8988T (cell line): ENCODE measurements around the gene FRMD3.

Source experiments
- DNase-seq: peaks from one replicate; pipeline ENCODE4 v3.0.0; 2011

The FRMD3 gene

DNA sequence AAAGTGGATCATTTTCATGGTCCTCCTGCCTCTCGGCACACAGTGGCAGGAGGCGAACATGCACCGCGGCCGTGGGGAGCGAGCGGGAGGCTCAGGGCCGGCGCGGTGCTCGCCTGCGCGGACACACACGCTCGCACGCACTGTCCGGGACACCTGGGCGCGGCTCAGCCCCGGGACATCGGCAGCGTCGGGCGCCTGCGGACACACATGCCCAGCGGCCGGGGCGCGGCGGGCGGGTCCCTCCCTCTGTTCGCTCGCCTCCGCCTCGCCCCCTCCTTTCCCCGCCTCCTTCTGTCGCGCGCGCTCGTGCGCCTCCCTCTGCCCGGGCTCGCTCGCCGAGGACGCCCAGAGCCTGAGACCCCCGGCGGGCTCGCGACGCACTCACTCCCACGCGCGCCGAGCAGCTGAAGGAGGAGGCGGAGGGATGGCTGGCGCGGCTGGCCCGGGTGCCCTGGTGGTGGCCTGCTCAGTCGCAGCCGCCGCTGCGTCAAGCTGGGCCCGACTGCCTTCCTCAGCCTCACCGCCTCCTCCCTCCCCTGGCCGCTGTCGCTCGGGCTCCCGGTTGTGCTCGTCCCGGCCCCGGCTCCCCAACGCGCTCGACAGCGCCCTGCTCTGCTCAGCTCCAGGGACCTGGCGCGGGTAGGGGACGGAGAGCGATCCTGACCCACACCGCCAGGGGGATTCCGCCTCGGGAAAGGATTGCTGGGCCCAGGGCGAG lies at the start of gene FRMD3:
Gene FRMD3 (minus strand): TSS at position 230 of the 718 bp plus-strand sequence. CDS start 170 bp downstream, at position 60.
- DNase-seq: peak; percentile 85

DNA sequence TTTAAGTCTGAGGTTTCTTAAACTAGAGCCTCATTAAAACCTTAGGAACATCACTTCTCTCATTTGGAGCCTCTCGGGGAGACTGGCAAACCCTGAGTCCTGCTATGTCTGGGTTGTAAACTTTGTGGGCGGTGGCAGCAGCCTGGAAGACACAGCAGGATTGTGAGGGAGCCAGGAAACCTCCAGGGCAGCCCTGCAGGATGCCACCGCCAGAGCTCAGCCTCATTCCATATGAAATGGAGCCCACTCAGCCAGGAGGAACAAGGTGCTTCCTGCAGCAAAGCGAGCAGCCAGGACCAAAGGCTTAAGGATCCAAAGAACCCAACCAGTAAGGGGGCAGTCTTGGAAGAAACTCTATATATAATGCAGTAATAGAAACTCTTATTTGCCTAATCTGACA lies 46.8 kb upstream of the FRMD3 start:
- no peak for DNase-seq

DNA sequence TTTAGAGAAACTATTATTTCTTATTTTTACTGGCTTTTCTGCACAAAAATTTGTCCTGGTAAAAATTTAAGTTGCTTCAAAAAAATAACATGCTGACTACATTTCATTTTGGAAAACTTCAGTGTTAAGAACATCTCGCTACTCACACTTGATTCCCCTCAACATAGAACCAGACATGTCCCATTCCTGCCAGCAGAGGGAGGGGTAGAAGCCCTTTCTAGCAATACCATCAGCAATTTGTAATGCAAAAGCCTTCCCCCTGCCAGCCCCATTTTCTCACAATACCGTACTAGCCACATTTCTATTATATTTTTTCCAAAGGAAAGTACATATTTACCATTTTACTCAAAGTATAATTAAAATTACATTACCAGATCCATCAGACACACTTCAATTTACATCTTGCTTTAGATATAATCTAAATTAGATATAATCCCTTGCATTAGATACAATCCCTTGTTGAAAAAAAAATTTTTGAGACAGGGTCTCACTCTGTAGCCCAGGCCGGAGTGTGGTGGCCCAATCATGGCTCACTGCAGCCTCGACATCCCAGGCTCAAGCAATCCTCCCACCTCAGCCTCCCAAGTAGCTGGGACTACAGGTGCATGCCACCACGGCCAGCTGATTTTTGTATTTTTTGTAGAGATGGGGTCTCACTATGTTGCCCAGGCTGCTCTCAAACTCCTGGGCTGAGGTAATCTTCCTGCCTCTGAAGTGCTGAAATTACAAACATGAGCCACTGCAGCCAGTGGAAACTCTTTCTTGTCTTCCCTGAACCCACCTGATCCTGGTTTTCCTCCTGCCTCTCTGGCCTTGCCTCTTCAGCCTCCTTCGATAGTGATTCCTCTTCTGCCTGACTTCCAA lies 45.2 kb upstream of the FRMD3 start:
- DNase-seq: peak; percentile 31

DNA sequence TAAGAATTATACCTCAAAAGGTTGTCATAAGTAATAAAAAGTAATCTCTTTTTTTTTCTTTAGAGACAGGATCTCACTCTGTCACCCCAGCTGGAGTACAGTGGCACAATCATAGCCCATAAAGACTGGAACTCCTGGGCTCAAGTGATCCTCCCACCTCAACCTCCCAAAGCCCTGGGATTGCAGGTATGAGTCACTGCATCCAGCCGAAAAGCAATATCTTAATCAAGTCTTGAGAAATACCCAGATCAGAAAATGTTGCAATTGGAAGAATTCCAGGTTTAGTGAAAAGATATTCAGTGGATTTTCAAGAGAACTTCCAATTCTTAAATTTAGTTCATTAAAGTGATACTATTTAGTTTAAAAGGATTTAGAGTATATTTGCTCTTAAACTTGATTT lies 43.8 kb upstream of the FRMD3 start:
- DNase-seq: no peak

DNA sequence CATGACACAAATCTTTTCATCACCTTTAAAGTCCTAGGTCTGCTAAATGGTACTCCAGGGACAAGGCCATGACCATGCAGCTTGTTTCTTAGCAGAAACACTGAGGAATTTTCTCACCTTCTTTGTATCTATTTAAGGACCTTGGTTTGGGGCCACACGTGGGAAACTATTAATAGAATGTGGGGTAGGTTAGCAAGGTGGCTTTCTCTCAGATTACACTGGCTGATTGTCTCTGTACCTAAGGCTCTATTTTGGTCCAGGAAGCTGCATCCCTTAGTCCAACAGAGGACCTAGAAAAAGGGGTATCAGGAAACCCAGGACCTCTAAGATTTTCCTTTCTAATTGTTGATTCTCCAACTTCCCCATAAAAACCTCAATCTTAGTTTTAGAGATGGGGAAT lies 36.3 kb upstream of the FRMD3 start:
- DNase-seq: no peak

DNA sequence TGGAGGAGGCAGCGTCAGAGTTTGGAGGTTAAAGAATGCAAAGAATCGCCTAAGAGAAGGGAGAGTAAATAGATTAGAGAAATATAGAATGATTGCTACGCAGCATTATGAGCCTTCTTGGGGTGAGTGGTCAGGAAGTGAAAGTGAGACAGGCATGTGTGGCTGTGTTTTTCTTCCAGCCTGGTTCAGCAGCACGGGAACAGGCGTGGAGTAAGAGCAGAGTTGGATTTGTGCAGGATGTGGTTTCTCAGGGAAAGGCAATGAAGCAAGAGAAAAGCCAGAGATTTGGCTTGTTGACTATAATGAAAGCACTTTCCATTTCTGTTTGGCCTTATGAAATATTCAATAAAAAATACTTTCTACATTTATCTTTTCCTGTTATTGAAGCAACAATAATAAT lies 34.3 kb upstream of the FRMD3 start:
- no peak for DNase-seq

DNA sequence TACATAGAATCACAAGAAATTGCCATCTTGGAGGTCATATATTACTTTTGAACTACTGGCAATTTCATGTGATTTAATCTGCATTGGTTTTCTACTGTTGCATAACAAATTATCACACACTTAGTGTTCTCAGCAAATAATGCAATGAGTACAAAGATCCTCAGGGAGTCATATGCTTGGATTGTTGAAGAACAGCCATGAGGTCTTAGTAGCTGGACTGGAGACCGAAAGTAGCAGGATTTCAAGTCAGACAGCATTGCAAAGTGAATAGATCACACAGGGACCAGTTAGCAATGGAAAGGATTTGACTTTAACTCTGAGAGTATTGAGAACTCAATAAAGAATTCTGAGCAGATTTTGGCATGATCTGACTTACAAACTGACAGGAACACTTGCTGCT lies 32.2 kb upstream of the FRMD3 start:
- DNase-seq: no peak

DNA sequence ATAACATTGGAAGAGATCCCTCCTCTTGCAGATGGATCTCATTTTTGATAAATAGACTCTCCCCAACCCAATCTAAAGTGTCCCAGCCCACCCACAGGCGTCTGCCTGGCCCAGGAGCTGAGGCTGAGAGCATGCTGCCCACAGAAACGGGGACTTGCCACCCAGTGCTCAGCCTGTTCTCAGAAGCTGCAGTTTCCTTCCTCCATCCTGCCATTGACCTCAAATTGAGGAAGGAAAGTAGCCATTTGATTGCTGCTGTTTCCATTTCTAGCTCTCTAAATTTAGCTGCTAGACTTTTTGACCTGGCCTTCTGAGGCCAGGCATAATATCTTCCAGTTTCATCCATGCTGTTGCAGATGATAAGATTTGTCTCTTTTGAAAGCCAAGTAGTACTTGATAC lies 31.1 kb upstream of the FRMD3 start:
- no peak for DNase-seq

DNA sequence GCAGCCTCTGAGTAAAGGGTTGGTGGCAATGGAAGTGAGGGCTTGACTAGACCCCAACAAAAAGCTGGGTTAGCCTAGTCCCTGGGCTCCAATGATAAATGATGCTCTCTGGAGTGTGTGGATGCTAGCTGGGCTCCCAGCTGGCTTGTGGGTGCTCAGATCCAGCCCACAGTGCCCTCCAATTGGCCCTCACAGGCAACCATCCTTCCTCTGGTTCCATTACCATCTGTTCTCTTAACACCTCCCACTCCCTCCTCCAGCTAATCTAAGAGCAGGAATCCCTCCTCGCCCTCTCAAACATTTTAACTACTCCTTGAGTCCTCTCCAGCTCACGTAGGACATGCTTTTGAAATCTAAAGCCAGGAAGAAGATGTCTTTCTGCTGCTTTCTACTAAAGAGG lies 25.2 kb upstream of the FRMD3 start:
- no peak for DNase-seq

DNA sequence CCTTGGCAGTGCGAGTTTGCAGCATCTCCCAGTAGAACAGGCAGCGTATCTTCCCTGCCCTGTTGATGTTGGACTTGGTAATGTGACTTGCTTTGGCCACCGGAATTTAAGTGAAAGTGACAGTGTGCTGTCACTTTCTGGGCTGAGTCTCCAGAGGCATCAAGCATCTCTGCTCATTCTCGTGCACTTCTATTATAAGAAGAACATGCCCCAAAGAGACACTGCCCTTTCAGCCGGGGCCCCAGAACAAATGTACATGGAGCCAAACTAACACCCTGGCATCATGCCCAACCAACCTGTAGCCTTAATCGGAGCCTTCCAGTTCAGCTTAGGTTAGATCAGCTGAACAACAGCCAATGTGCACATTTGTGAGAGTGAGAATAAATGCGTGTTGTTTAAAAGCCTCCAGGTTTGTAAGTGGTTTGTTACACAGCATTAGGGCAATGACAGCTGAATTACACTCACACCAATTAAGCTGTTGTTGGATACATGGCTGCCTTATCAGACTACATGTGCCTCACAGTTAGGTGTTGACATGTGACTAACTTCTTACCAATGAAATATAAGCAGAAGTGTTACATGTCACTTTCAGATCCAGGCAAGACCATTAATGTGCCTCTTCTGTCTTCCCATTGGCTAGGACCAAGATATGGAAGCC lies 22.1 kb upstream of the FRMD3 start:
- DNase-seq: no peak

DNA sequence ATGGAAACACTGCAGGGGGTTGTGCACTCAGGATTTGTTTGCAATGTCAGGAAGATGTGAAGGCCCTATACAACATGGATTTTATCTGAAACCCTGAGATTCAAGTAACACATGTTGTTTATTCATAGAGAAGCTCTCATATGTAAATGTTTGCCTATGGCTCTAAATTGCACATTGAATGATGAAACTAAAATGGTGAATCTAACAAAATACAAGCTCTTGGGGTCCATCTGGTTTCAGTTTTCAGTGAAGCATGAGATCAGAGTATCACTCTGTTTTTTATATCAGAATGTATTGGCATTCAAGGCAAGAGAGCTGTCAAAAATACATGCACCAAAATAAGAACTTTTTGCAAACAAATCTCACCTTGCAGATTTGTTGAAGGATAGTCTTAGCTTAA lies 19.6 kb upstream of the FRMD3 start:
- DNase-seq: no peak

DNA sequence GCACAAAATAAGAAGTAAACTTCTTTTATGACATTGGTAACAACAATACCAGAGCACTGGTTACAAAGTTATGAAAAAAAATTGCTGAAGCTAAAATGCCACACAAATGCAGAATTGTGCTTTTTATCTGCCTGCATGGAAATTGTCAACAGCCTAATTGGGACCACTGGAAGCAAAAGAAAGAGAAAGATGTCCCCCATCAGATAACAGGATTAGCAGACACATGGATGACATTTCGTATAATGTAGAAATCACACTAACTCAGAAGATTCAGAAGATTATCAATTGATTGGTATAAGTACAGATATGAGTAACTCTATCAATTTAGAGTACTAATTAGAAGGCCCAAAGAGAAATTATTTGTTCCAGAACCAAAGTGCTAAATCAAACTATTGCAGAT lies 19.1 kb upstream of the FRMD3 start:
- DNase-seq: no peak

DNA sequence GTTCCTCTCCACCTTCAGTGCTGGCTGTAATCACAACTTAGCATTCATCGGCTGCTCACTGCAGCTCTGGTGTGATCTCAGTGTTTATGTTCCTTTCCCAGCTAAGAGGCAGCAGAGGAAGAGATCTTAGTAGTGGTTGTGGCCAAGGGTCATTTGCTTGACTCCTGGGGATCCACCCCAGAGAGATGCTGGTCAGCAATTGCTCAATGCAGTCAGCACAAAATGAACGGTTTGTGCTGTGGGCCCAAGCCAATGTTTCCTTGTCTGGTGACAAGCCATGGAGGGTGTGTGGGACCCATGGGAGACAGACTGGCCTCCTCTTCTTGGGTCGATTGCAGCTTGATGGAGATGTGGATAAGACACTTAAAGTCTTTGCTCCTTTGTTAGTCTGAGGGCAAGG lies 16.1 kb upstream of the FRMD3 start:
- no peak for DNase-seq

DNA sequence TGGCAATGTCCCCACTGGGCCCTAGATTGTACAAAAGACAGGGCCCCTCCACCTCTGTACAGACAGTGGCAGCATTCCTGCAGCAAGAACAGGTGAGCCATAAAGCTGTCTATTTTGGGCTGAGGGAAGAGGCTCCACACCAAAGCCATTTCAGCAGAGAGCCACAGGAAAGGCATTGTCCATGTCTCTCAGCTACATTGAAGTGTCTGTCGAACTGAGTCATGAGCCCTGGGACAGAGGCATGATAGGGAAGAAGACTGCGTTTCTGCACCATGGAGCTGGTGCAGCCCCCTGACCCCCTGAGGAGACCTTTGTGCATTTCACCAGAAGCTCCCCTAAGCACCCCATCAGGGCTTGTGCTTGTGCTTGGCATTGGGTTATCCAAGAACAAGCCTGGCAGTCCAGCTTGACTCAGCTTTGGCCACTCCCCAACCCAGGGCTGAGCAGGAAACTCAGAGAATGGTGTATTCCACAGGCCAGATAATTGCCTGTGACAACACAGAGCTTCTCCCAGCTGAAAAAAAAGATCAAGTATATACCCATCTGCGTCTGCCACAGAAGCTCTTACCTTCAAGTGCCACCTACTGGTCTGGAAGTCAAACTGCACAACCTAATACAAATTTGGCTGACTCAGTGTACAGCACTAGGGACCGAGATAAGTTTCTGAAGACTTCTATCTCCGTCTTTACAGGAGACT lies 5.9 kb upstream of the FRMD3 start:
- peak; percentile 26 for DNase-seq

DNA sequence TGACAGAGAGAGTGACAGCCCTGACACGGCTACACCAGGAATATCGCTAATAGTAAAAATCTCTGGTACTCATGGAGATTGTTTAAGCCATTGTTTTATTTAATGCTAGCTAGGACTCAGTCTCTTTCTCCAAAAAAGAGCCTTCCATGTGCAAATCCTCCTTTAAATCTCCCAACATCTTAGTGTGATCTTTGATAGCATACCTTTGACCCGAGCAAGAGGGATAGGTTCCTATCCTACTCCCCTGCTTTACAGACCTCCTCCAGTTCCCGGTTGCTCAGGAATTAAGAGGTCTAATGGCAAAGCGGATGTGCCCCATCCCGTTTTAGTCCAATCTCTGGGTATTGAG lies 663 bp upstream of the FRMD3 start:
- no peak for DNase-seq

DNA sequence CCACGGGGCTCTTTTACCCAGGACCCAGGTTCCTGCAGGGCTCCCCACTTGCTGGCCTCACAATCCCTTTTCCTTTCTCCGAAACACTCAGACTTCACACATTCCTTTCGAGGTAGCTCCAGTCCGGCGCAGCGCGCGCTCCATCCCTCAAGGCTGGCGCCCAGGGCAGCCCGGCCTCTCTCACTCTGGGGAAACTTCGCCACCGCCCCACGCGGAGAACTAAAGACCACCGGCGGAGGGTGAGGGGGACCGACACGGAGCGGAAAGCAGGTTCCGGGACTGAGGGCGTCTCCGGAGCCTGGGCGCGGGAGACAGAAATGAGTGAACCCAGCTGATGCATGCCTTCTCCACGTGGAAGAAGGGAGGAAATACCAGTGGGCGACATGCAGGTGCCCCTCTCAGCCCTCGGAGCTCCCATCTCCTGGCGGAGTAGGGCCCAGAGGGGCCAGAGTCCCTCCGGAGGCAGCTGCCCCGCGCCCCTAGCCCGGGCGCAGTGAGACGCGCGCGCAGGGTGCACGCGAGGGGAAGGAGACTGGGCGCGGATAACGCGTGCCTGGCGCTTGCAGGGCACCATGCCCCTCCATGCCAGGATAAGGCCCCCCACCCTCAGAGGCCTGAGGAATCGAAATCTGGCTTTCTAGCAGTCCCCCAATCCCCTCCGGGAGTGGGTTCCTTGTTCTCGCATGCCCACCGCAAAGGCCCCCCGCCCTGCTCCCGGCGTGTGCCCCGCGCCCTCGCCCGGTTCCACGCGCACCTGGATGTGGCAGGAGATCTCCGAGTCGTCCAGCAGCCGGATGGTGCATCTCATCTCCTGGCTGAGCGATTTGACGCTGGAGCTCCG lies 650 bp downstream of the FRMD3 start:
- no peak for DNase-seq

DNA sequence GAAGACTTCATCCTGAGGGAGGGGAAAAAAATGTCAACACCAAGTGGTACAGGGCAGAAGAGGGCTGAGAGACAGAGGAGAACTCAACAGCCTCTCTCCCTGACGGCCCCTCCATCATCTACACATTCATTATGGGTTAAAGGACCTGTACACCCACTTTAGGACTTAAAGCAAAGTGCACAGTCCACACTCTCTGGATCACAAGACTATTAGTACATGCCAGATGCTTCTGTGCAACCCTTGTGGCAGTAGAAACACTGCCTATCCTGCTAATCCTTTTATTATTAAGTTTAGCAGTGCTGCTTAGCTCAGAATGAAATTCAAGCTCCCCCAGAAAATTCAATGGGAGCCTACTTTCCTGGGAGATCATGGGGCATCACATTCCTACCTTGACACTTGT lies 1.9 kb downstream of the FRMD3 start:
- DNase-seq: no peak

DNA sequence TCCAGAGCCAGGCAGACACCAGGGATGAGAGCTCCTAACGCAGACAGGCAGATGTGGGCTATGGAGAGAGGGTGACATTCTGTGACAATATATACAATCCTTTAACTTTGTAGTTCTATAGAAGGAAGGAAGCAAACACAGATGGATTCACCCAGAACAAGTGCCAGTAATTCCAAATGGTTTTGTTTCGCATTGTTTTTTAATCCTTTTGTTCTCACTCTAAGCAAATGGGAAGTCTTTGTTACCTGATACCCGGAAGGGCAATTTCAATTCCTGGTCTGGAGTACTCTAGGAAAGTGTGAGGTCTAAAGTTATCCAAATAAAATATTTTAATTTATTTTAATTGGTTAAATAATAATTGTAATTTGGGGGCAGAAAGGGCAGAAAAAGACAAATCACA lies 2.5 kb downstream of the FRMD3 start:
- no peak for DNase-seq

DNA sequence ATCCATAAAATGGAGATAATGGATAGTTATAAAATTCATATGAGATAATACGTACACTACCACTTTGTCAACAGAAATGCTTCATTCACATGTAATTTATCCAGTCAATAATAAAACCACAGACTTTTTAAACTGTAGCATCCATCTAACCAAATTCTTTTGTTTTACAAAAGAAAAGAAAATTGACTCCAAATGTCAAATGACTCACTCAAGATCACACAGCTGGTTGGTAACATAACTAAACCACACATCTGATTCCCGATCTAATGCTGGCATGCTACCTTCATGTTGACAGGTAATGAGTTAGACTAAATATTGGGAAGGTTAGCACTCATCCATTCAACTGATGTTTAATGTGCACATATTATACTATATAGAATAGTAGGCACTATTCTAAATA lies 4.9 kb downstream of the FRMD3 start:
- DNase-seq: no peak

DNA sequence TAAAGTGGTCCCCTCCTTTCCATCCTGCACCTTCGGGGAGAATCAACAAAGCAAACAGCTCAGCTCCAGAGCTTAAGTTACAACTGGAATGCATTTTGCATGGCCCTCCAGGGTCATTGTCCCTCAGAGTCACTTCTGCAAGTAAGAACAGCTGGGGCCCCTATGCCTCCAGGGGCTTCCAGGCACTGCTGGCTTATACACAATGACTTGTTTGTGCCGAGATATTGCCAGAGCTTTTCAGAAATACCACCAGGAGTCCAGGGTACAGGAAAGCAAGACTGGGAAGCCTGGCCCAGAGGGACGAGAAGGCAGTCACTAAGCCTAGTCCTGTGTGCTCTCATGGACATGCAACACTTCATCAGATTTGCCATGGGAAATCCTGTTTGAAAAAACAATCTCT lies 11.3 kb downstream of the FRMD3 start:
- DNase-seq: no peak

DNA sequence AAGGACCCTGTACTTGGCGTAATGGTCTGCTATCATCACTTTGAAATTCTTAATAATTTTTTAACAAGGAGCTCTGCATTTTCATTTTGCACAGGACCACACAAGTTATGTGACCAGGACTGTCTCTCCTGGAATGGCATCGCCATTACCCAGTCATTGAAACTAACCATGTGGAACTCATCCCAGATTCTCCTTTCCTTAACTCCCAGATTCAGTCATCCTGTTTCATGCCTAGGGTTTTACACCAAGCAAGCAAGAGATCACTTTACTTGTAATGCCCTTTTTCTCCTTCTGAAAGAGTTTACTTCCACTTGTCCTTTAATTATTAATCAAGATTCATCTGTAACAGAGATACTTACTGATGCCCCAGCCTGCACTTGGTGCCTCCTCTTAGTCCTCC lies 12.0 kb downstream of the FRMD3 start:
- no peak for DNase-seq

DNA sequence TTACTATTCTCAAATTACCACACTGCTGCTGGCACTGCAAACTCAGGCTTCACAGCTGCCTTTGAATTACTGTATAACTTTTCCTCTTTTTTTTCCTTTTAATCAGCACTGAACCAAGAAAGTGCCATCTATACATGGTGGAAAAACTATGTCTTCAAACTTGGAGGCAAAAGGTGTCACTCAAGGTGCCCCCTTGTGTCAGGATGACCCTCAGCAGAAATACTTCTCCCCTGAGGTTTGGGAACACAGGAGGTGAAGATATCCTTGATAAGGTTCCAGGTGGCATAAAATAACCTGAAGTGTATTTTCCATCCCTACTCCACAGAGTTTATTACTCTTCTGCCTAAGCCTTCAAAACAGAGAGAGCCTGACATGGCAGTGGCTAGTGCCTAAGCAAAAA lies 14.5 kb downstream of the FRMD3 start:
- DNase-seq: no peak

DNA sequence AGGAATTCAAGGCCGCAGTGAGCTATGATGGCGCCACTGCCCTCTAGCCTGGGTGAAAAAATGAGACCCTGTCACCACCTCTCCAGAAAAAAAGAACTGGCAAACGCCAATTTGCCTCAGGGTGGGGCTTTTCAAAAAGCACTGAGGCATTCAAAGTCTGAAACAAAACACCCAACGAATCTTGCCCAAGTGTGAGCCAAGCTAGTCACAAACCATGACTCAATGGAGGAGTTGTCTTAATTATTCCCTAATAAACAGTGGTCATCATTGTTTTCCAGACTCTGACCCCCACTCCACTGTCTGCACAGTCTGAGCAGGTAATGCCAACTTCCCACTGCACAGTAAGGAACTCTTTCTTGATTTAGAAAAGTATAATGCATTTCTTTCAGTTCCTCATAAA lies 16.8 kb downstream of the FRMD3 start:
- no peak for DNase-seq
